NCI-H69 (cell line): Measurements from ENCODE around the gene PIK3C2A.

Source experiments
- DNase-seq: peaks from one replicate; lab custom pipeline; 2025; lab: John Stamatoyannopoulos, UW

The PIK3C2A gene

DNA sequence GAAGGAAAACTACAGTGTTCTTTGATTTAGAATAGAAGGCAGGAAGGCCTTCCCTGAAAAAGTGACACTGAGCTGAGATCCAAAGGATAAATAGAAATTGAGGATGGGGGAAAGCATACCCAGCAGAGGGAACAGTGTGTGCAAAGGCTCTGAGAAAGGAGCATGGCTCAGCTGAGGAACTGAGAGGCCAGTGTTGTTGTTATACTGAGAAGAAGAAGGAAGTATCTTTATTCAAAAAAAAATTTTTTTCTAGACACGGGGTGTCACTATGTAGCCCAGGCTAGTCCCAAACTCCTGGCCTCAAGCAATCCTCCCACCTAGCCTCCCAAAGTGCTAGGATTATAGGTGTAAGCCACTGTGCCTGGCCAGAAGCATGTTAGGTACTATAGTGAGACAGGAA lies 3.5 kb upstream of the PIK3C2A start:
- no peak for DNase-seq

DNA sequence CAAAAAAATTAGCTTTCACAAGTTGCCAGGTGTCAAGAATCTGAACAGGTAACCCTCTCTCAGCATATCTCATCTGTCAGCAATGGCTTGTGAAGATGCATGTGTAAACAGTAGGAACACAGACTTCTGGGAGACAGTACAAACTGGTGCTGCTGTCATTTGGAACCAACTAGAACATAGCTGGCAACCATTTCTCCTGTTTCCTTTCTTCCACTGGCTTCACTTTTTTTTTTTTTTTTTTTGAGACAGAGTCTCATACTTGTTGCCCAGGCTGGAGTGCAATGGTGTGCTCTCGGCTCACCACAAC lies 2.1 kb upstream of the PIK3C2A start:
- no peak for DNase-seq

DNA sequence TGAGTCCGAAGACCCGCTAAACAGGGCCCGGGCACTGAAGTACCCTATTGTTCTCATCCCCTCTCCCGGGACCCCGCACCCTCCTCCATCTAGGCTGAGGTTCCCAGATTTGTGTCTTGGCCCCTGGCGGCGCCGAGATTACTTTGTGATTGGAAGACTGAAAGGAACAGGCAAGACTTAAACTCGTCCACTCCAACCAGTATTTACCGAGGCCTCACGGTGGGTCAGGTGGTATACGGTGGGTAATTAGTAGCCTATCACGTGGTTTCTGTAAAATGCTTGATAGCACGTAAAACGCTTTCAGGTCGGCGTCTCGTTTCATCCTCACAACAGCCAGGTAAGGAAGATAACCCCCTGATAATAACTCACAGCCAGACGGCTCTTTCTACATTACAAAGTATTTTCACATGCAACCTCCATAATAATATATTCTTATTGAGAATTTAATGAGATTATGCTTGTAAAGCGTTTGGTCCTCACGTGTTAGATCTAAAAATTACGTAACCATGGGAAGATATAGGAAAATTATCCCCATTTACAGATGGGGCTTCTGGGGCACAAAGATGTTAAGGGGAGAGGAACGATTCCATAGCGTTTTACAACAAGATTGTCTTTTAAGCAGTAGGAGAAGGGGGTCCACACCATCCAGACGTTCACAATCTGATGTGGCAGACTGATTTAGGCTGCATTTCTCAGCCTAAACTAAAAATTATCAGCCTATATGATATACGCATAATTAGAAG lies 642 bp upstream of the PIK3C2A start:
- peak; percentile 95 for DNase-seq

DNA sequence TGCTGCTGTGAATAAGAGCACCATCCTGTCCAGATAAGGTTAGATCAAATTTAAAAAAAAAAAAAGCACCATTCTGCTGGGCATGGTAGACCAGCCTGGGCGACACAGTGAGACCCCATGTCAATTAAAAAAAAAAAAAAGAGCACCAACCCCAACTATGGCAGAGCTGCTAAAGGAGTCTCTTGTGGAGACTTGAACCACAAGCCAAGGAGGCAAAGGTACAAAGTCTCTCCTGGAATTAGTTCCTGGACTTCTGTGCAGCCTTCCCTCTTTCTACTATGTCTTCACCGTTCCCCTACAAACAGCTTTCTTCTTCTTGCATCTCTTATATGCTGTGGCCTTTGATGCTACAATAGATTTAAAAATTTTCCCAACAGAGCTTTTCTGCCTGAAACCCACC lies 1.3 kb downstream of the PIK3C2A start:
- no peak for DNase-seq

DNA sequence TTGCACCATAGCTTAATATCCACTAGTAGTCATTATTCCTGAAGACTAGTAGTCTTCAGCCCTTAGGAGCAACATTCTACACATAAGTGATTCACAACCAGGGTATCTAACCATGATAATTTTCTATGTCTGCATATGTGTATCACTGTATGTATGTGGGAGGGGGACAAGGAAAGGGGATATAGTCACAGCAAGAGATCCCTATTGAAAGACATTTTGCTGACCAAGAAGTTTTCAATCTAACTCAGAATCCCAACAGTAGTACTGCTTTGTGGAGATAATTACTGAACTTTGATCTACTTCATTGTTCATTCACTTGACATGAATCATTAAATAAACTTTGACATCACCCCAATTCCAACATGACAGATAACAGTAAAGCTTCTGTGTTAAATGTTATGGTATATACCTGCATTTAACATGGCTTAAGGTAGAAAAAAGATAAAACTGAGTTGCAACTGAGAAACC lies 10.3 kb downstream of the PIK3C2A start:
- DNase-seq, result no peak

GRCh38 chr11:17188675-17189074 lies 19.1 kb downstream of the PIK3C2A start:
- no peak for DNase-seq

DNA sequence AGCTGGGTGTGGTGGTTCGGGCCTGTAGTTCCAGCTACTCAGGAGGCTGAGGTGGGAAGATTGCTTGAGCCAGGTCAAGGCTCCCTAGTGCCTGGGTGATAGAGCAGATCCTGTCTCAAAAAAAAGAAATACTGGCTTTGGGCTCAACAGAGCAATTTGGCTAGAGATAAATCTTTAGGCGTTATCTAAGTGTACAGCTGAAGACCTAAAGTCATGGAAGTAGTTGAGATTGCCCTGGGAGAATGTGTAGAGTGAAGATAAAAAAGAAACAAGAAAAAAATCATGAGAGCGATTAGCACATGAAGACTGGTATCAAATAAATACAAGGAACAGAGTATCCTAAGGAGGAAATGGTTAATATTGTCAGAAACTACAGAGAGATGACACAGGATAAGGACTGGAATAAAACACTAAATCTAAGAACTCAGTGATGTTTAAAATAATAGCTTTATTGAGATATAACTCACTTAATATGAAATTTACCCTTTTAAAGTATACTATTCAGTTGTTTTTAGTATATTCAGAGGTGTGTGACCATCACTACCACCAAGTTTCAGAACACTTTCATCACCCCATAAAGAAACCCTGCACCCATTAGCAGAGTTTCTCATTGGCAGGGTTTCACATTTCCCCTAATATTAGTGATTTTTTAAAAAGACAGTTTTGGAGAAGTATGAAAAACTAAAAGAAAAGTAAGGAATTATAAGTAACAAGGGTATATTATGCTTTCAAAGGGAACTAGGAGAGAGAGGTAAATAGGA lies 20.7 kb downstream of the PIK3C2A start:
- DNase-seq, result no peak

DNA sequence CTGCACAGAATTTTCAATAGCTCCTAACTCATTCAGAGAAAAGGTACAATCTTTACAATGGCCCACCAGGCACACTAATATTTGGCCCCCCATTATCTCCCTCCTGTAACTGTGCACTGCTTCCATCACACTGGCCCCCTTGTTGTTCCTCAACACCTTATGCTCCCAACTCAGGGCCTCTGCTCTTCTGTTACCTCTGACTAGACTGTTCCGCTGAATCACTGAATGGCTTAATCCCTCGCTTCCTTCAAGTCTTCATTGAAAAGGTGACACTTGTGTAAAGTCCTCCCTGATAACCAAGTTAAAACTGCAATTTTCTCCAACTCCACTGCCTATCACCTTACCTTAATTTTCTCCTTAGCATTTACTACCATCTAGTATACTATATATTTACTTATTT lies 21.8 kb downstream of the PIK3C2A start:
- no peak for DNase-seq

- no peak for DNase-seq
These were observed 22.8 kb downstream of the PIK3C2A start for GRCh38 chr11:17184882-17185587.

- DNase-seq, result no peak
These were observed 23.9 kb downstream of the PIK3C2A start for GRCh38 chr11:17183836-17184235.

- DNase-seq, result no peak
These were observed 27.8 kb downstream of the PIK3C2A start for GRCh38 chr11:17179970-17180369.

DNA sequence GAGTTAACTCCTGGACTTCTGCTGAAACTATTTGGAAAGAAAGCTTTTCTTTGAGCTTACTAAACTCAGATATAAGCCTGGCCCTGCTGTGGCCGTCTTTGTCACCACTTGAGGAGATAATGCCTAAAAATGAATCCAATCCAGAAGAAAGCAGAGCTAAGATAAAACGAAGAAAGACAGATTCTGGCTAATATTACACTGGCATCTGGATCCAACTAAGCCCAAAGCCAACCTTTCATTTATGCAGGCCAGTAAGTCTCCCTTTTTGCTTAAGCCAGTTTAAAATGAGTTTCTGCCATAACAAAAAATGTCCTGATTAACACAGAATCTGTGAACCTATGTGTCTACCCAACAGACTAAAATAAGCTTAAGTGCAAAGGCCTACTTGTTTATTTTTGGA lies 34.5 kb downstream of the PIK3C2A start:
- DNase-seq, result no peak

GRCh38 chr11:17171916-17172315 lies 35.9 kb downstream of the PIK3C2A start:
- no peak for DNase-seq

DNA sequence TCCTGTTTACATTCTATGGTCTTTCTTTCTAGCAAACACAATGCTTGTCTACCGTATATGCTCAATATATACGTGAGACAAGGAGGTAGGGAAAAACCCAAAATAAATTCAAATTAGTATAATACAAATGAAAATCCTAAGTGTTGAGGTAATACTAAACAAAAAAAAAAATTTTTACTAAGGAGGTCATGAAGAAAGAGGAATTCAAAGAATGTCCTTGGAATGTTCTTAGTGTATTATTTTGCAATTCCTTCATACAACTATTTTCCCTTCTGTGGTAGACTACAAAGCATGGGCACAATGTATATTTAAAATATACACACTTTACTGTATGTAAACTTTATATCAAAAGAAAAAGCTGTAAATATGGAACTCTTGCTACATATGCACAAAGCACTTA lies 36.4 kb downstream of the PIK3C2A start:
- no peak for DNase-seq

- DNase-seq, result no peak
These were observed 37.9 kb downstream of the PIK3C2A start for GRCh38 chr11:17169876-17170275.

DNA sequence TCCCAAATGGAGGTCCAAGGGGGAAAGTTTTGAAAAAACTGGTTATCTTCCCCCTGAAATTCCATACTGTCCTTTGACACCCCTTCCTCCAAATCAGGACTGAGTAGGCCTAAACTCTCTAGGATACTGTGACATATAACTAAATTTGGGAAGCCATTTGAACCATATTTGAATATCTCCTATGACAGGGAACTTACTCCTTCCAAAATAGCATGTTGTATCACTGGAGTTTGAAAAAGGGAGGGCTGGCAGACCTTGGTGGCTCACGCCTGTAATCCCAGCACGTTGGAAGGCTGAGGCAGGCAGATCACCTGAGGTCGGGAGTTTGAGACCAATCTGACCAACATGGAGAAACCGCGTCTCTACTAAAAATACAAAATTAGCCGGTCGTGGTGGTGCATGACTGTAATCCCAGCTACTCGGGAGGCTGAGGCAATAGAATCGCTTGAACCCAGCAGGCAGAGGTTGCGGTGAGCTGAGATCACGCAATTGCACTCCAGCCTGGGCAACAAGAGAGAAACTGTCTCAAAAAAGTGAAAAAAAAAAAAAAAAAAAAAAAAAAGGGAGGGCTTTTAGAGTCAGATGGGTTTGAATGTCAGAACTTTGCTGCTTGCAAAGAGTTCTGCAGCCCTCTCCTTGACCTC lies 42.4 kb downstream of the PIK3C2A start:
- no peak for DNase-seq

GRCh38 chr11:17164361-17165246 lies 43.2 kb downstream of the PIK3C2A start:
- DNase-seq, result no peak

DNA sequence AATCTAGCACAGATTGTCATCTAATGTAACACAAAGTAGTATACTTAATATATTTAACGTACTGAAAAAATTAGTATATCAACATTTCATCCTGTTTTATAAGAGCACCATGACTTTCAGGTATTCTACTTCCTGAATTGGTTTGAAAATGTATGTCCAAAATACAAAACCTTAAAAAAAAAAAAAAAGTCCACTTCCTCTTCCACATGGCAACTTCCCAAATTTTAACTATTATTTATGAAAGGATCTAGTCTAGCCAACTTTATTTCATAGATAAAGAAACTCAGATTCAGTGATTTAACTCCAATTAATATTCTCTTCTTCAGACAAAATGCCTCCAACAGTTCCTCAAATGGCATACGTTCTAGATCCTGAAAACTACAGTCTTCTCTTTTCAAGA lies 44.0 kb downstream of the PIK3C2A start:
- no peak for DNase-seq

GRCh38 chr11:17163291-17163690 lies 44.5 kb downstream of the PIK3C2A start:
- DNase-seq, result no peak

DNA sequence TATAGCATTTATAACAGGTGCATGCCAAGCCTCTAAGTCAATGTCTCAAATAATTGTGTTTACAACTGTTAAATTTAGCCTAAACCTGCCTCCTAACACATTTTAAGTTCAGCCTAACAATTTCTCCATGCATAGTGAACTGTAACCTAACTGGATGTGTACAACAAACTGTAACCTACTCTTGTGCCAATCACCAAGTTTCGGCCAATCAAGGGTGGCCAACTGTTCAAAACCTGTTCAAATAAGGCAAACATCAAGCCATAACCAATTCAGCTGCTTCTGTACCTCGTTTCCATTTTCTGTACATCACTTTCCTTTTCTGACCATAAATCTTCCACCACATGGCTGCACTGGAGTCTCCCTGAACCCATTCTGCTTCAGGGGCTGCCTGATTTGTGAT lies 45.4 kb downstream of the PIK3C2A start:
- no peak for DNase-seq

DNA sequence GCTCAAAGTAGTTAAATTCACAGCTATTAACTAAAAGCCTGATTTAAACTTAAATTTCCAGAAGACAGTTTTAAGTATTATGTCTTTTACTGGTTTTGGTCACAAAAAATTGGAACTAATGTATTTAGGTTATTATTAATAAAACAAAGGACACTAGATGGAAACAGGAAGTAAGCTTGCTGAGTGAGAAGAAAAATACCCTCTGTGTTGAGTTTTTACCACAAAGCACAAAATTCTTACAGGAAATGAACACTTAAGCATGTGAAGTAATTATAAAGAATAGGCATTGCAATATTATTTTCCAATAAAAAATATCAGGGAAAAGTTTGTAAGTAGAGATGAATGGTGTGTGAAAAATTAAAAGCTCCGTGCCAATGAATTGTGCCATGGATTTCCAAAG lies 46.3 kb downstream of the PIK3C2A start:
- no peak for DNase-seq

GRCh38 chr11:17159441-17159840 lies 48.3 kb downstream of the PIK3C2A start:
- DNase-seq, result no peak
